ENCODE data around the gene CPNE4.
A peak's percentile ranks its signal among the peaks of the same experiment; 100 is the strongest.
"Not testable (repeated sequence)": the region's sequence is repeated elsewhere in the genome, so short reads cannot be mapped to it uniquely, and the experiment has no call there.

Gene CPNE4

DNA sequence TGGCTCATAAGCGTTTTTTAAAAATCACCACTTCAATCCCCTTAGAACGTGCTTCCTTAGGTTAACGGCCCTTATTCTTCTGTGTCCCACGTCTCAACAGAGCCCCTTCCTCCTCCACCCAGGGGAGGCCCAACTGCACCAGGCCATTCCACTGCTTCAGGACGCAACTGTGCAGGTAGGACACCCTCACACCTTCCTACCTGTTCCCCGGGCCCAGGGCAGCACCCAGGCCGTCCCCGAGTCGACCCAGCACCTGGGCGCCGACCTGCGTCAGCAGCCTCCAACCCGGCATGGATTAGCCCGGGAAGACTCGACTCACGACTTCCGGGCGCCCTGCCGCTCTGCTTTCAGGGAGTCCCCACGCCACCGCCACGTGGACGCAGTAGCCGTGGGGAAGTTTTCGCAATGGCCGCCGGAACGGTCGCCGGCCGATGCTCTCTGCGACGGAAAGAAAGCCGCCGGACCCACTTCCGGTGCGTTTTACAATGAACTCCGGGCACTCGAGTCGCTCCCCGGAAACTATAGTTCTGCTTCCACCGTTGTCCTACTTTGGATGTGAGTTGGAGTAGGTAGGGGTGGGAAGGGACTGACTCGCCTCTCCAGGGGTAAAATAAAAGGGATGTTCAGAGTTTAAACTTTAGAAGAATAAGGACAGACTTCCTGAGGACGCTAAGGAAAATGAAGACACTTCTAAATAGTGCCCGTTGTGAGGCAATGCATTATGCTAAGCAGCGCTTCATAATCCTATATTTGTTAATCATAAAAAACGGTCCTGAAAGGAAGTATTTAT, 532.1 kb downstream of the CPNE4 start, which contains the start of gene MRPL3:
Gene MRPL3, minus strand, starts transcription at position 442 of the 790 bp plus-strand sequence. Its CDS starts 150 bp downstream, at position 292.
- peak within 1 kb of the TSS; percentile 93 for H3K4me3 ChIP-seq (ENCODE audit: low read length)
- H3K27ac ChIP-seq (ENCODE audit: low read depth, low read length) = peak within 1 kb of the TSS; percentile 62
- peaks cover 4% of the 10 kb centered on the region for H3K36me3 ChIP-seq (ENCODE audit: control insufficient read depth, insufficient read depth, low read length)
- H3K9ac ChIP-seq (ENCODE audit: low read length) = peak within 1 kb of the TSS; percentile 76
- H3K4me1 ChIP-seq (ENCODE audit: control insufficient read depth, insufficient read depth, low read length) = no peaks in the 10 kb centered on the region
- no peaks in the 10 kb centered on the region for H3K27me3 ChIP-seq (ENCODE audit: control insufficient read depth, insufficient read depth, low read length)

DNA sequence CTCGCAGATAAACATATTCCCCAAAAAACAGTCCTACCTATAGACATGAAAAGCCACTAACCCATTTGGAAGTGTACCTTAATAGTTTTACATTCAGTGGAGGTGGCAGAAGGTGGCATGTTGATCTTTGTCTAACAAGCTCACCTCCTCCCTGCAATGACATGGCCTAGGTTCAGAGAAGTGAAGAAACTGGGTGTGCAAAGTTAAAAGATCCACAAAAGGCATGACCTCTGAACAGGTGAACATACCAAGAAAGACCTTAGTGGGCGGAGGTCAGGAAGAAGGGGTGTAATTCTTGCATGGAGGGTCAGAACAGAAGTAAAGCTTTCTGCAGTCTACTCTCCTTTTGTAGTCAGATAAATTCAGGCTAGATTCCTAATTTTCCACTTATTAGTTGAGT, 532.9 kb downstream of the CPNE4 start:
- Histone ChIP-seq H3K27ac (ENCODE audit: low read depth, low read length) (no peak overlapping the region), H3K36me3 (ENCODE audit: control insufficient read depth, insufficient read depth, low read length) (peaks cover 4% of the 10 kb centered on the region), H3K9ac (ENCODE audit: low read length) (peak overlapping the region; percentile 76), H3K27me3 (ENCODE audit: control insufficient read depth, insufficient read depth, low read length) (no peaks in the 10 kb centered on the region), H3K4me3 (ENCODE audit: low read length) (peak overlapping the region; percentile 93), H3K4me1 (ENCODE audit: control insufficient read depth, insufficient read depth, low read length) (no peaks in the 10 kb centered on the region)

DNA sequence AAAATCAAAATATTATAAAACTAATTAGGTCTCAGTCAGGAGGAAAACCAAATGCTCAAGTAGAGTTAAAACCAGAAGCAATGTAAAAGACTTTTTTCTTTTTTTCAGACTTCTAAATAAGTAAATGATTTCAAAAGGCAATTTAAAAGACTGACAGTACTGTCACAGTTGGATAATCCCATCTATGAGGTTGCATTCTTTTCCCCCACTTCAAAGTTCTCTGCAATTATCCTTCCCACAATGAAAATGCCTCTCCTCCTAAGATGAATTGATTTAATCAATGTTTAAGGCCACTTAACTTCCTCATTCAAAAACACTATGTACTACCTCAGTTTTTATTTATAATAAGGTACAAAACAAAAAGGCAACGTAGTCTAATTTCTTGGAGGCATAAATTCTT, 540.1 kb downstream of the CPNE4 start:
- no peak overlapping the region for H3K4me3 ChIP-seq (ENCODE audit: low read length)
- no peaks in the 10 kb centered on the region for H3K27me3 ChIP-seq (ENCODE audit: control insufficient read depth, insufficient read depth, low read length)
- H3K27ac ChIP-seq (ENCODE audit: low read depth, low read length) = no peak overlapping the region
- peaks cover 7% of the 10 kb centered on the region for H3K36me3 ChIP-seq (ENCODE audit: control insufficient read depth, insufficient read depth, low read length)
- no peaks in the 10 kb centered on the region for H3K4me1 ChIP-seq (ENCODE audit: control insufficient read depth, insufficient read depth, low read length)
- H3K9ac ChIP-seq (ENCODE audit: low read length) = no peak overlapping the region

DNA sequence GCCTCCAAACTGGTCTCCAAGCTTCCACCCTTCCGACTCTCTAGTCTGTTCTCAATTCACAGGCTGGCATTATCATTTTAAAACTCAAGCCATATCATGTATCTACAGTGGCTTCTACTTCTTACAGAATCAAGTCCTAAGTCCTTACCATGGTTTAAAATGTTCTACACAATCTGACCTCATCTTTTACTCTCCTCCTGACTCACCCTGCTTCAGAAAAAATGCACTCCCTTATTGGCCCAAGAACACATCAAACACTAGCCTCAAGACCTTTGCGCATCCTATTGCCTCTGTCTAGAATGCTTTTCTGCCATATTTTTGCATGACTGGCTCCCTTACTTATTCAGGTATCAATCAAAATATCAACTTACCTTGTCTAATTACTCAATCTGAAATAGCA, 543.0 kb downstream of the CPNE4 start:
- peaks cover under 1% of the 10 kb centered on the region for H3K36me3 ChIP-seq (ENCODE audit: control insufficient read depth, insufficient read depth, low read length)
- H3K4me3 ChIP-seq (ENCODE audit: low read length) = no peak overlapping the region
- no peaks in the 10 kb centered on the region for H3K27me3 ChIP-seq (ENCODE audit: control insufficient read depth, insufficient read depth, low read length)
- no peaks in the 10 kb centered on the region for H3K4me1 ChIP-seq (ENCODE audit: control insufficient read depth, insufficient read depth, low read length)
- H3K27ac ChIP-seq (ENCODE audit: low read depth, low read length) = no peak overlapping the region
- no peak overlapping the region for H3K9ac ChIP-seq (ENCODE audit: low read length)

DNA sequence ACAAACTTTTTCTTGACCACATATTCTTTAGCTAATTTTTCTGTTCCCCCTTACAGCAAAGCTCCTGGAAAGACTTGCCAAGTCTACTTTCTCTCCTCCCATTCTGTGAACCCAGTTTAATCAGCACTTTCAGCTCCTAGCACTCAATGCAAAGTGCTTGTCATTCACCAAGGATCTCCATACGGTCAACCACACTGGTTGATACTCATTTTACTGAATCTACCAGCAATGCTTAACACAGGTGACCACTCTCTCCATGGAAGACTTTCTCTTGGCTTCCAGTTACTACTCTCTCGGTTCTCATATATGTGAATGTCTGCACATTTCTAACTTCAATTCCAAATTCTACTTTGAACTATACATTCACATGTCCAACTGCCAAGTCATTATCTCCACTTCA, 543.7 kb downstream of the CPNE4 start:
- Histone ChIP-seq H3K4me3 (ENCODE audit: low read length) (no peak overlapping the region), H3K27ac (ENCODE audit: low read depth, low read length) (no peak overlapping the region), H3K27me3 (ENCODE audit: control insufficient read depth, insufficient read depth, low read length) (no peaks in the 10 kb centered on the region), H3K36me3 (ENCODE audit: control insufficient read depth, insufficient read depth, low read length) (no peaks in the 10 kb centered on the region), H3K4me1 (ENCODE audit: control insufficient read depth, insufficient read depth, low read length) (no peaks in the 10 kb centered on the region), H3K9ac (ENCODE audit: low read length) (no peak overlapping the region)

DNA sequence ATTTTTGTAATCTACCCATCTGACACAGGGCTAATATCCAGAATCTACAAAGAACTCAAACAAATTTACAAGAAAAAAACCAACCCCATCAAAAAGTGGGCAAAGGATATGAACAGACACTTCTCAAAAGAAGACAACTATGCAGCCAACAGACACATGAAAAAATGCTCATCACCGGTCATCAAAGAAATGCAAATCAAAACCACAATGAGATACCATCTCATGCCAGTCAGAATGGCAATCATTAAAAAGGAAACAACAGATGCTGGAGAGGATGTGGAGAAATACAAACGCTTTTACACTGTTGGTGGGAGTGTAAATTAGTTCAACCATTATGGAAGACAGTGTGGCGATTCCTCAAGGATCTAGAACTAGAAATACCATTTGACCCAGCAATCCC, 548.3 kb downstream of the CPNE4 start:
- not testable (repeated sequence) for H3K27me3 ChIP-seq (ENCODE audit: control insufficient read depth, insufficient read depth, low read length); H3K4me1 ChIP-seq (ENCODE audit: control insufficient read depth, insufficient read depth, low read length); H3K36me3 ChIP-seq (ENCODE audit: control insufficient read depth, insufficient read depth, low read length); H3K27ac ChIP-seq (ENCODE audit: low read depth, low read length); H3K9ac ChIP-seq (ENCODE audit: low read length); H3K4me3 ChIP-seq (ENCODE audit: low read length)

DNA sequence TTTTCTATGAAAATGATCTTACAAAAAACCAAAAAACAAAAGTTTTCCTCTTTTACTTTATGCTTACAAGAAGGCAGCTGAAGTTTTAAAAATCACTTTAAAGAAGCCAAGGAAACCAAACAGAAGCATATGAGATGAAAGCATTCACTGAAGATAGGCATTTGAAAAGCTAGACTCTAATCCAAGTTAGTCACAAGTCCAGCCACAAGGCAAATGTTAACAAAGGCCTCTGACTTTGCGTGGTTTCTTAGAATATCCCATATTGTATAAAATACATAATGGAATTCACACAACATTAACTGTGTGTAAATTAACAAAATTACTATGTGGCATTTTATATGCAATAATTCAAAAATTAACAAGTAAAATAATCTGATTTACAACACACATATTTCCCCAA, 549.7 kb downstream of the CPNE4 start:
- H3K4me1 ChIP-seq (ENCODE audit: control insufficient read depth, insufficient read depth, low read length) = no peaks in the 10 kb centered on the region
- no peak overlapping the region for H3K4me3 ChIP-seq (ENCODE audit: low read length)
- H3K27me3 ChIP-seq (ENCODE audit: control insufficient read depth, insufficient read depth, low read length) = no peaks in the 10 kb centered on the region
- H3K27ac ChIP-seq (ENCODE audit: low read depth, low read length) = no peak overlapping the region
- H3K9ac ChIP-seq (ENCODE audit: low read length) = no peak overlapping the region
- no peaks in the 10 kb centered on the region for H3K36me3 ChIP-seq (ENCODE audit: control insufficient read depth, insufficient read depth, low read length)

DNA sequence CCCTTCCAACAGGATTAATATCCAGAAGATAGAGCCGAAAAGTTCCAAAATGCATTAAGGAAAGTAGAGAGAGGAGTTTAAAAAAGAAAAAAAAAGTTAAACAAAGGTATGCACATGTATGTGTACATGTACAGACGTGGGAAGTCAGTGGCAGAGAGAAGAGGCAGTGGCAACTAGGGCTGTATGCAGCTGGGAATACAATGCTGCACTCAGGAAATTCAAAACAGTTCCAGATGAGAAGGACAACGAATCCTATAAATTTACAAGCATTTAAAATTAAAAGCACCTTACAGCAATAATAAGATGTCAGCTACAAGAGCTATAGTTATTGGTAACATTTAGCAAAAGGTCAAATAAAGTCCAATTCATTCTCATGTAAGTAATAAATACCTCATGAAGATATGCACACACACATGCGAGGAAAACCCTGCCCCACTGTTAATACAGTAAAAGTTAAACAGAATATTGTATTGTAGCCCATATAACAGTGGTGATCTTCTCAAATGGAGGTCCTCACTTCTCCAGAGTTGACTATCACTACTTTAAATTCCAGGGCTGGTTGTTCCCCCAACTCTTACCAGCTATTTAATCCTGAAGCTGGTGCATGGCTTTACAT, 550.2 kb downstream of the CPNE4 start:
- H3K4me1 ChIP-seq (ENCODE audit: control insufficient read depth, insufficient read depth, low read length) = no peaks in the 10 kb centered on the region
- no peak overlapping the region for H3K9ac ChIP-seq (ENCODE audit: low read length)
- no peaks in the 10 kb centered on the region for H3K36me3 ChIP-seq (ENCODE audit: control insufficient read depth, insufficient read depth, low read length)
- H3K27me3 ChIP-seq (ENCODE audit: control insufficient read depth, insufficient read depth, low read length) = no peaks in the 10 kb centered on the region
- no peak overlapping the region for H3K4me3 ChIP-seq (ENCODE audit: low read length)
- no peak overlapping the region for H3K27ac ChIP-seq (ENCODE audit: low read depth, low read length)
